ENCODE results near the gene THSD7A. TPM values are rescaled to one million over a fixed set of nuclear protein-coding genes. Genes with fewer than 3 reads are reported as not detected.

THSD7A gene
- total and polyA plus RNA-seq, 9 of the 15 experiments (the other 6 are each of a cell fraction or from before 2014, with no cell fraction given) = 0.01 to 0.02 TPM; not detected in 7

DNA sequence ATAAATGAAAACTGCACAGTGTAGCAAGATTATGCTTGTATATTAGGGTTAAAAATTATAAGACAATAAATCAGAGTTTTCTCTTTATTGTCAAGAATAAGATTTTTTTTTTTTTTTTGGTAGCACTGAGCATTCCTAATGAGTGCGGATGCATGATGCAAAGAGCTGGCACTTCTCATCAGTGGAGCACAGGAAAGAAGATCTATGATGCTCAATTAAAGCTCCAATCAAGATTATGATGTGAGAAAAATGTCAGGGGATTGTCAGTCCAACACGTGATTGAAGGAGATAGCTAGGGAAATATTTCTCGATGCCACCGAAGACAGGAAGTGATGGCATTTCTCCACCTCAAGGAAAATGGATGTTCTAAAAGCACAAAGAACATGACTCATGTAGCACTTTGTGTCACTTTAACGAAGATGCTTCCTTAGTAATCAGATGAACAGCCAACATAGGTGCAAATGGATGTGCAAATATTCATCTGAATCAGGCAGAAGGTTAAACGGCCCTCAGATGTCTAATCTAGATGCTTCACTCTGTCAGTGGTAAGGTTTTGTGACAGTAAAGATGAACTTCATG, 240.9 kb downstream of the THSD7A start:
- Histone ChIP-seq H3K27me3 (ENCODE audit: control insufficient read depth in 2 of 2, insufficient read depth in 2 of 2, low read length in 2 of 2) (no peaks in the 10 kb centered on the region), H3K9me1 (ENCODE audit: control insufficient read depth, insufficient read depth, low read length) (no peaks in the 10 kb centered on the region), H3K4me3 (no peak overlapping the region), H4K20me1 (replicated peaks; ENCODE audit: control insufficient read depth, insufficient read depth, low read length) (no peaks in the 10 kb centered on the region), H3K4me2 (ENCODE audit: insufficient read depth, low read length) (no peak overlapping the region), H3K36me3 (ENCODE audit: control insufficient read depth, insufficient read depth, low read length) (no peaks in the 10 kb centered on the region), H3K27ac (ENCODE audit: extremely low read depth, low read depth, low read length) (no peak overlapping the region), H2AFZ (ENCODE audit: low read depth, low read length) (no peak overlapping the region), H3K9me3 (replicated peaks; ENCODE audit: control insufficient read depth, insufficient read depth, low read depth, low read length) (no peaks in the 10 kb centered on the region), H3K79me2 (ENCODE audit: control insufficient read depth, insufficient read depth, low read length) (no peaks in the 10 kb centered on the region), H3K9ac (ENCODE audit: insufficient read depth in 1 of 2, low read depth in 2 of 2, low read length in 2 of 2) (no peak overlapping the region), H3K4me1 (replicated peaks in 1 of 2; ENCODE audit: control insufficient read depth in 2 of 2, insufficient read depth in 2 of 2, low read length in 2 of 2) (no peaks in the 10 kb centered on the region)
- in situ Hi-C loops (cut with MboI) = no loop called here
- FAIRE-seq (no peak), DNase-seq (ENCODE audit: extremely low read depth in 1 of 4, low spot score in 3 of 4) (no peak), ATAC-seq (no peak)
- TF ChIP-seq ZNF445 (CRISPR knock-in tag; IDR thresholded peaks at IDR 0.05; ENCODE audit: low read depth) (no peak), ZNF507 (tag; conservative IDR thresholded peaks at IDR 0.05) (no peak), HNRNPK (IDR thresholded peaks at IDR 0.05; ENCODE audit: low read depth, low read length, poor library complexity, severe bottlenecking) (no peak), FOXP1 (CRISPR knock-in tag; IDR thresholded peaks at IDR 0.05) (no peak), TBP (optimal IDR thresholded peaks at IDR 0.05; ENCODE audit: low read depth, low read length) (no peak), BACH1 (tag; IDR thresholded peaks at IDR 0.05) (no peak), TBL1XR1 (IDR thresholded peaks at IDR 0.05; ENCODE audit: low read length in 2 of 2) (no peak), FOXK2 (conservative IDR thresholded peaks at IDR 0.05 in 1 of 2, IDR thresholded peaks at IDR 0.05 in 1 of 2; ENCODE audit: low read depth in 2 of 2) (no peak)
- TF ChIP-seq, protein P1, sequence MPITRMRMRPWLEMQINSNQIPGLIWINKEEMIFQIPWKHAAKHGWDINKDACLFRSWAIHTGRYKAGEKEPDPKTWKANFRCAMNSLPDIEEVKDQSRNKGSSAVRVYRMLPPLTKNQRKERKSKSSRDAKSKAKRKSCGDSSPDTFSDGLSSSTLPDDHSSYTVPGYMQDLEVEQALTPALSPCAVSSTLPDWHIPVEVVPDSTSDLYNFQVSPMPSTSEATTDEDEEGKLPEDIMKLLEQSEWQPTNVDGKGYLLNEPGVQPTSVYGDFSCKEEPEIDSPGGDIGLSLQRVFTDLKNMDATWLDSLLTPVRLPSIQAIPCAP (CRISPR knock-in tag; IDR thresholded peaks at IDR 0.05; ENCODE audit: borderline replicate concordance) = no peak
- TF ChIP-seq, protein P2, sequence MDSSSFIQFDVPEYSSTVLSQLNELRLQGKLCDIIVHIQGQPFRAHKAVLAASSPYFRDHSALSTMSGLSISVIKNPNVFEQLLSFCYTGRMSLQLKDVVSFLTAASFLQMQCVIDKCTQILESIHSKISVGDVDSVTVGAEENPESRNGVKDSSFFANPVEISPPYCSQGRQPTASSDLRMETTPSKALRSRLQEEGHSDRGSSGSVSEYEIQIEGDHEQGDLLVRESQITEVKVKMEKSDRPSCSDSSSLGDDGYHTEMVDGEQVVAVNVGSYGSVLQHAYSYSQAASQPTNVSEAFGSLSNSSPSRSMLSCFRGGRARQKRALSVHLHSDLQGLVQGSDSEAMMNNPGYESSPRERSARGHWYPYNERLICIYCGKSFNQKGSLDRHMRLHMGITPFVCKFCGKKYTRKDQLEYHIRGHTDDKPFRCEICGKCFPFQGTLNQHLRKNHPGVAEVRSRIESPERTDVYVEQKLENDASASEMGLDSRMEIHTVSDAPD (CRISPR knock-in tag; IDR thresholded peaks at IDR 0.05) = no peak
- no TSS peak for BruUV-seq (replicated peaks)
- intact Hi-C loops (cut with micrococcal nuclease) = no loop called here
- CTCF ChIA-PET (ENCODE audit: low intra/inter-chr PET ratio) = no interaction called here
- POLR2A ChIA-PET = no interaction called here
- 2% methylated on average over 6 of the region's 6 CpGs for WGBS (ENCODE audit: insufficient coverage, low coverage, missing lambda C conversion rate)
